Parathyroid adenoma (tissue), 2 donors: ENCODE measurements around the gene COPS4.
A peak's percentile ranks its signal among the peaks of the same experiment; 100 is the strongest.
"Not testable (repeated sequence)": the region's sequence is repeated elsewhere in the genome, so short reads cannot be mapped to it uniquely, and the experiment has no call there.

Source experiments
- H2AFZ ChIP-seq: fragments of 300-600 bp; sonication (generic); one replicate; pipeline ENCODE4 v1.7.0; 2017; ENCODE audit warnings: antibody characterized with exemption, mild to moderate bottlenecking
- H3K27ac ChIP-seq: fragments of 300-600 bp; sonication (generic); one replicate; pipeline ENCODE4 v1.7.0; 2017
- H3K27me3 ChIP-seq: fragments of 300-600 bp; sonication (generic); one replicate; pipeline ENCODE4 v1.7.0; 2017; ENCODE audit warnings: low read length; ENCODE audit not compliant: control insufficient read depth, insufficient read depth
- H3K36me3 ChIP-seq: fragments of 300-600 bp; sonication (generic); one replicate; pipeline ENCODE4 v1.7.0; 2017; ENCODE audit warnings: low read length; ENCODE audit not compliant: control insufficient read depth, insufficient read depth
- H3K4me1 ChIP-seq: fragments of 300-600 bp; sonication (generic); one replicate; pipeline ENCODE4 v1.7.0; 2017; ENCODE audit warnings: control low read depth
- H3K4me2 ChIP-seq: fragments of 300-600 bp; sonication (generic); one replicate; pipeline ENCODE4 v1.7.0; 2017; ENCODE audit warnings: low read length
- H3K4me3 ChIP-seq: fragments of 300-600 bp; sonication (generic); one replicate; pipeline ENCODE4 v1.7.0; 2017; ENCODE audit warnings: low read depth, low read length
- H3K79me2 ChIP-seq: fragments of 300-600 bp; sonication (generic); one replicate; pipeline ENCODE4 v1.7.0; 2017; ENCODE audit warnings: control low read depth
- H3K9ac ChIP-seq: fragments of 300-600 bp; sonication (generic); one replicate; pipeline ENCODE4 v1.7.0; 2017; ENCODE audit warnings: mild to moderate bottlenecking
- H3K9me3 ChIP-seq: fragments of 300-600 bp; sonication (generic); one replicate; pipeline ENCODE4 v1.7.0; 2017; ENCODE audit warnings: low read length; ENCODE audit not compliant: control insufficient read depth
- CTCF ChIP-seq: fragments of 300-600 bp; sonication (generic); IDR thresholded peaks from one replicate; pipeline ENCODE4 v1.7.0; 2017; ENCODE audit warnings: antibody characterized with exemption, mild to moderate bottlenecking
- donor health status: primary hyperparathyroidism.

The COPS4 gene

GRCh38 chr4:83034630-83035494, at the start of gene COPS4:
COPS4 (plus strand) TSS chr4:83035183; CDS start chr4:83035225, 42 bp downstream.
- H3K27ac ChIP-seq: peak within 1 kb of the TSS; percentile 86
- H3K4me1 ChIP-seq: no peaks in the 10 kb centered on the region
- peak within 1 kb of the TSS; percentile 87 for H3K4me2 ChIP-seq
- no peaks in the 10 kb centered on the region for H3K36me3 ChIP-seq
- H3K27me3 ChIP-seq: no peaks in the 10 kb centered on the region
- peak within 1 kb of the TSS; percentile 81 for H2AFZ ChIP-seq
- H3K79me2 ChIP-seq: peaks cover 21% of the 10 kb centered on the region
- peak; percentile 41 for TF ChIP-seq CTCF
- peak within 1 kb of the TSS; percentile 5 for H3K9ac ChIP-seq
- peak within 1 kb of the TSS; percentile 73 for H3K4me3 ChIP-seq
- H3K9me3 ChIP-seq: no peaks in the 10 kb centered on the region

- not testable (repeated sequence) for H3K9ac ChIP-seq, H3K27me3 ChIP-seq, H3K9me3 ChIP-seq, H3K4me2 ChIP-seq, H3K27ac ChIP-seq, H3K4me1 ChIP-seq, H3K79me2 ChIP-seq, H3K4me3 ChIP-seq, H3K36me3 ChIP-seq, H2AFZ ChIP-seq
These were observed 47.5 kb upstream of the COPS4 start for GRCh38 chr4:82987519-82987918.

GRCh38 chr4:82988323-82988832, 46.6 kb upstream of the COPS4 start:
- Histone ChIP-seq H3K27ac (no peak overlapping the region), H3K36me3 (no peaks in the 10 kb centered on the region), H3K9me3 (no peaks in the 10 kb centered on the region), H3K27me3 (no peaks in the 10 kb centered on the region), H2AFZ (no peak overlapping the region), H3K9ac (no peak overlapping the region), H3K4me3 (no peak overlapping the region), H3K4me1 (no peaks in the 10 kb centered on the region), H3K79me2 (no peaks in the 10 kb centered on the region), H3K4me2 (no peak overlapping the region)
- TF ChIP-seq CTCF: no peak

- Histone ChIP-seq H3K27ac (no peak overlapping the region), H3K4me2 (no peak overlapping the region), H3K79me2 (peaks cover 3% of the 10 kb centered on the region), H3K9me3 (no peaks in the 10 kb centered on the region), H2AFZ (no peak overlapping the region), H3K27me3 (no peaks in the 10 kb centered on the region), H3K36me3 (no peaks in the 10 kb centered on the region), H3K4me3 (no peak overlapping the region), H3K4me1 (no peaks in the 10 kb centered on the region), H3K9ac (no peak overlapping the region)
- TF ChIP-seq CTCF: no peak
These were observed 45.2 kb upstream of the COPS4 start for GRCh38 chr4:82989575-82990429.

GRCh38 chr4:82994834-82995233, 40.1 kb upstream of the COPS4 start:
- Histone ChIP-seq H3K9ac (no peak overlapping the region), H3K4me2 (no peak overlapping the region), H3K4me3 (no peak overlapping the region), H3K9me3 (no peaks in the 10 kb centered on the region), H3K27me3 (no peaks in the 10 kb centered on the region), H3K4me1 (no peaks in the 10 kb centered on the region), H3K27ac (no peak overlapping the region), H3K36me3 (no peaks in the 10 kb centered on the region), H3K79me2 (peaks cover 8% of the 10 kb centered on the region), H2AFZ (no peak overlapping the region)
- no peak for TF ChIP-seq CTCF
